NCI-H748 (cell line): Measurements from ENCODE around the gene C1orf226.
A peak's percentile ranks its signal among the peaks of the same experiment; 100 is the strongest.

ENCODE experiments used
- DNase-seq: peaks from one replicate; lab custom pipeline; 2025; ENCODE audit not compliant: unreplicated experiment; lab: John Stamatoyannopoulos, UW

The C1orf226 gene

GRCh38 chr1:162384116-162384515, 2.6 kb downstream of the C1orf226 start:
- DNase-seq = no peak

- DNase-seq = no peak
These were observed 3.2 kb downstream of the C1orf226 start for GRCh38 chr1:162384601-162385279.

GRCh38 chr1:162385280-162385623, 3.7 kb downstream of the C1orf226 start:
- no peak for DNase-seq

GRCh38 chr1:162385702-162386101, 4.2 kb downstream of the C1orf226 start:
- no peak for DNase-seq

- DNase-seq = no peak
These were observed 5.0 kb downstream of the C1orf226 start for GRCh38 chr1:162386292-162387225.

GRCh38 chr1:162387226-162388082, 5.9 kb downstream of the C1orf226 start:
- DNase-seq = no peak

- DNase-seq = no peak
These were observed 6.6 kb downstream of the C1orf226 start for GRCh38 chr1:162388083-162388594.

GRCh38 chr1:162388615-162389014, 7.1 kb downstream of the C1orf226 start:
- DNase-seq = no peak

- DNase-seq = peak; percentile 16
These were observed 7.7 kb downstream of the C1orf226 start for GRCh38 chr1:162389021-162389818.

GRCh38 chr1:162389971-162390370, 8.4 kb downstream of the C1orf226 start:
- no peak for DNase-seq

GRCh38 chr1:162390396-162391185, 9.1 kb downstream of the C1orf226 start:
- no peak for DNase-seq

GRCh38 chr1:162391790-162392563, 10.4 kb downstream of the C1orf226 start:
- peak; percentile 42 for DNase-seq

- no peak for DNase-seq
These were observed 14.8 kb downstream of the C1orf226 start for GRCh38 chr1:162396201-162396906.

GRCh38 chr1:162397039-162397448, 15.5 kb downstream of the C1orf226 start:
- no peak for DNase-seq

- DNase-seq = peak; percentile 57
These were observed 16.5 kb downstream of the C1orf226 start for GRCh38 chr1:162397943-162398560.

GRCh38 chr1:162398999-162399580, 17.6 kb downstream of the C1orf226 start:
- peak; percentile 26 for DNase-seq

- DNase-seq = no peak
These were observed 19.3 kb downstream of the C1orf226 start for GRCh38 chr1:162400790-162401355.
